Hematopoietic multipotent progenitor cell (in vitro differentiated cells): Measurements from ENCODE around the gene EXO5. TPM values are rescaled to one million over a fixed set of nuclear protein-coding genes. Genes with fewer than 3 reads are reported as not detected.
"Not testable (repeated sequence)": the region's sequence is repeated elsewhere in the genome, so short reads cannot be mapped to it uniquely, and the experiment has no call there.

Source experiments
- DNase-seq, 3 donors: peaks; one replicate each; pipeline ENCODE4 v3.0.0-alpha.2; 2011 to 2015; ENCODE audit warnings: low read depth in 2 of 3, low spot score in 2 of 3
- small RNA-seq: library from RNA; depleted of rRNA; stranded (forward); fragments of <200 nt; gene quantifications from one replicate; pipeline ENCODE3, GENCODE V24; 2012
- total RNA-seq: library from RNA; depleted of rRNA; stranded (reverse); fragments of >200 nt; gene quantifications from one replicate; pipeline ENCODE4 v1.2.3, GENCODE V29; 2012

The EXO5 gene
- total RNA-seq, 1 donor = 5.4 TPM

- DNase-seq = no peak
Observed at GRCh38 chr1:40546957-40547356, 38.4 kb downstream of the EXO5 start.

DNA sequence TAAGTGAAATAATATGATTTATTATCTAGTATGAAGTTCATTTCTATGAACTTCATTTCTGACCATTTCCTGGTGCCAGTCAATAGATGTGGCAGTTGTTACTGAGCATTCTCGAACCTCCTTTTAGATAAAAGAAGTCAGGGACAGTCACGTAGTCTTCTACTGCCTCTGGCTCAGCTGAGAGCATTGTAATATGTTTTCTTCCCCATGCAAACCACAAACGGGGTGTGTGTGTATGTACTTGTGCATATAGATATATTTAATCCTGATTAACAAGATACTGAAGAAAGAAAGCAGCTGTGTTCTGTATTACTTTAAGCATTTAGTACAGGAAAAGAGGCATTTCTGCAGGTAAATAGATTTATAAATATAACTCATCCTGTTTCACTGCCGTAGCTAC is 44.5 kb downstream of the EXO5 start:
- no peak for DNase-seq

GRCh38 chr1:40554807-40555206 is 46.2 kb downstream of the EXO5 start:
- not testable (repeated sequence) for DNase-seq

DNA sequence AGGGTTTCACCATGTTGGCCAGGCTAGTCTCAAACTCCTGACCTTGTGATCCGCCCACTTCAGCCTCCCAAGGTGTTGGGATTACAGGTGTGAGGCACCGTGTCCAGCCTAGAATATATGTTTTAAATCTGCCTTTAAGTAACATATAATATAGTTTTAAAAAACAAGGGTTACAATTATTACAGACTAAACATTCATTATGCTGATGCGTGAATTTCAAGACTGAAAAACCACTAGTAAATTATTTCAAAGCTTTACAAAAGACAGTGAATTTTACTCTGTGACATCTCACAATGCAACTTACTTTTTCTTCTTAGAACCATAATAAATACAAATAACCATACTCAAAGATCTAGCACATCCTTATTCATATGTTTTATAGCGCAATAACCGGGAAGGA is 47.6 kb downstream of the EXO5 start:
- DNase-seq = no peak

- DNase-seq = not testable (repeated sequence)
Observed at GRCh38 chr1:40558241-40558640, 49.7 kb downstream of the EXO5 start.

- DNase-seq = no peak
Observed at GRCh38 chr1:40562185-40562584, 53.6 kb downstream of the EXO5 start.

- no peak for DNase-seq
Observed at GRCh38 chr1:40563266-40563665, 54.7 kb downstream of the EXO5 start.

- no peak for DNase-seq
Observed at GRCh38 chr1:40564506-40564905, 55.9 kb downstream of the EXO5 start.

DNA sequence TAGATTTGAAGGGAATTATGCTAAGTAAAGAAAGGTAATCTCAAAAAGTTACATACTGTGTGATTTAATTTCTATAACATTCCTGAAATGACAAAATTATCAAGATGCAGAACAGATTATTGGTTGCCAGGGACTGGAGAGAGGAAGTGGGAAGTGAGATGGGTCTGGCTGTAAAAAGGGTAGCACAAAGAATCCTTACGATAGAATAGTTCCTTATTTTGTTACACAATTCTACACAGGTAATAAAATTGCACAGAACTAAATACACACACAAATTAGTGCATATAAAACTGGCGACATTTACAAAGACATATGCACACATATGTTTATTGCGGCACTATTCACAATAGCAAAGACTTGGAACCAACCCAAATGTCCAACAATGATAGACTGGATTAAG is 56.3 kb downstream of the EXO5 start:
- DNase-seq = no peak

Small RNA genes within 50 kb of the gene (small RNA-seq; reads per million reads assigned to genes)
- gene AL356379.1 = not detected

Other genes starting within 250 kb of the EXO5 start
- gene COL9A2, start 191.5 kb upstream of the EXO5 start, total RNA-seq = 1.1 TPM
- 42.8 TPM for gene SMAP2, start 135.0 kb upstream of the EXO5 start, total RNA-seq
- gene ZFP69B, start 58.3 kb upstream of the EXO5 start, total RNA-seq = 1.1 TPM
- 2.7 TPM for gene ZFP69, start 31.5 kb upstream of the EXO5 start, total RNA-seq
- 2.4 TPM for gene ZNF684, start 22.9 kb downstream of the EXO5 start, total RNA-seq
- 1.9 TPM for gene RIMS3, start 156.9 kb downstream of the EXO5 start, total RNA-seq
- 79.4 TPM for gene NFYC, start 182.9 kb downstream of the EXO5 start, total RNA-seq